Neuronal stem cell (in vitro differentiated cells): ENCODE results near the gene GTF2I.
"Not testable (repeated sequence)": the region's sequence is repeated elsewhere in the genome, so short reads cannot be mapped to it uniquely, and the experiment has no call there.

ENCODE experiments used
- DNase-seq: peaks from one replicate; pipeline ENCODE4 v3.0.0-alpha.2; 2013; ENCODE audit warnings: low spot score
- H2AFZ ChIP-seq: one replicate; pipeline ENCODE4 v1.6.1; 2013; ENCODE audit warnings: mild to moderate bottlenecking, low read length, inconsistent platforms
- H2AK5ac ChIP-seq: 2 replicates; pipeline ENCODE4 v1.6.1; 2013; ENCODE audit warnings: low read depth, mild to moderate bottlenecking, inconsistent platforms, low read length, moderate library complexity, mixed read lengths
- H2BK120ac ChIP-seq: 2 replicates; pipeline ENCODE4 v1.6.1; 2013; ENCODE audit warnings: low read depth, mild to moderate bottlenecking, inconsistent platforms, low read length, moderate library complexity, mixed read lengths
- H2BK12ac ChIP-seq: one replicate; pipeline ENCODE4 v1.6.1; 2013; ENCODE audit warnings: low read length, inconsistent platforms
- H2BK15ac ChIP-seq: 2 replicates; pipeline ENCODE4 v1.6.1; 2013; ENCODE audit warnings: mild to moderate bottlenecking, low read length, inconsistent platforms, mixed read lengths
- H2BK5ac ChIP-seq: one replicate; pipeline ENCODE4 v1.6.1; 2013; ENCODE audit warnings: inconsistent platforms, mild to moderate bottlenecking, low read length, moderate library complexity
- H3K14ac ChIP-seq: one replicate; pipeline ENCODE4 v1.6.1; 2013; ENCODE audit warnings: low read length, inconsistent platforms
- H3K18ac ChIP-seq: 2 replicates; pipeline ENCODE4 v1.6.1; 2013; ENCODE audit warnings: low read length, inconsistent platforms
- H3K23ac ChIP-seq: 2 replicates; pipeline ENCODE4 v1.6.1; 2013; ENCODE audit warnings: low read depth, mild to moderate bottlenecking, mixed read lengths, low read length, inconsistent platforms; ENCODE audit not compliant: poor library complexity
- H3K27ac ChIP-seq: replicated peaks from 3 replicates; pipeline ENCODE4 v1.5.1; 2013; ENCODE audit warnings: low read length, inconsistent platforms
- H3K27me3 ChIP-seq, 3 experiments: 2 replicates each; pipeline ENCODE4 v1.6.1; 2013; ENCODE audit warnings: low read length in 3 of 3, mild to moderate bottlenecking in 2 of 3, inconsistent platforms in 1 of 3, low read depth in 1 of 3, mixed read lengths in 1 of 3, moderate library complexity in 1 of 3; ENCODE audit not compliant: control insufficient read depth in 3 of 3, insufficient read depth in 3 of 3
- H3K36me3 ChIP-seq, 2 donors: replicated peaks in 1 of 2; 2 replicates each; pipeline ENCODE4 v1.6.1; 2013; ENCODE audit warnings: low read length in 2 of 2; ENCODE audit not compliant: control insufficient read depth in 2 of 2, insufficient read depth in 2 of 2
- H3K4ac ChIP-seq: 2 replicates; pipeline ENCODE4 v1.6.1; 2013; ENCODE audit warnings: inconsistent platforms, mild to moderate bottlenecking, low read length, moderate library complexity
- H3K4me1 ChIP-seq, 2 donors: 1 replicate in 1 of 2; 2 replicates in 1 of 2; pipeline ENCODE4 v1.6.1; 2013; ENCODE audit warnings: low read length in 2 of 2, low read depth in 1 of 2; ENCODE audit not compliant: control insufficient read depth in 2 of 2, insufficient read depth in 1 of 2
- H3K4me2 ChIP-seq: one replicate; pipeline ENCODE4 v1.6.1; 2013; ENCODE audit warnings: mild to moderate bottlenecking, low read length, inconsistent platforms; ENCODE audit not compliant: insufficient read depth, poor library complexity, severe bottlenecking
- H3K4me3 ChIP-seq, 2 donors: 2 replicates each; pipeline ENCODE4 v1.5.1; 2013; ENCODE audit warnings: low read length in 2 of 2, mild to moderate bottlenecking in 2 of 2, inconsistent platforms in 1 of 2, moderate library complexity in 1 of 2
- H3K79me1 ChIP-seq: one replicate; pipeline ENCODE4 v1.6.1; 2013; ENCODE audit warnings: low read depth, mild to moderate bottlenecking, inconsistent platforms, low read length, moderate library complexity
- H3K9ac ChIP-seq: one replicate; pipeline ENCODE4 v1.6.1; 2013; ENCODE audit warnings: mild to moderate bottlenecking, low read depth, low read length, inconsistent platforms; ENCODE audit not compliant: poor library complexity
- H3K9me3 ChIP-seq, 2 donors: replicated peaks in 1 of 2; 2 replicates each; pipeline versions ENCODE3 to v1.6.1; 2013; ENCODE audit warnings: low read length in 2 of 2, mild to moderate bottlenecking in 2 of 2, inconsistent platforms in 1 of 2, low read depth in 1 of 2, mixed read lengths in 1 of 2, moderate library complexity in 1 of 2; ENCODE audit not compliant: control insufficient read depth in 2 of 2, insufficient read depth in 1 of 2
- H4K8ac ChIP-seq: one replicate; pipeline ENCODE4 v1.6.1; 2013; ENCODE audit warnings: low read depth, mild to moderate bottlenecking, inconsistent platforms, low read length, moderate library complexity
- H4K91ac ChIP-seq: one replicate; pipeline ENCODE4 v1.6.1; 2013; ENCODE audit warnings: low read length, low read depth, mild to moderate bottlenecking, inconsistent platforms; ENCODE audit not compliant: poor library complexity
- whole genome bisulfite sequencing, 2 donors: extraction: QIAGEN DNeasy Blood & Tissue Kit; methylation state at CpG; one replicate each; pipeline ENCODE4 v1.1.7; 2013; ENCODE audit warnings: missing lambda C conversion rate in 2 of 2, mixed read lengths in 1 of 2; ENCODE audit not compliant: insufficient read length in 2 of 2, insufficient replicate concordance in 1 of 2; ENCODE audit errors: extremely low coverage in 2 of 2; 5-methylcytosine and 5-hydroxymethylcytosine counted together

GTF2I gene

GRCh38 chr7:74798644-74799043 is 141.1 kb downstream of the GTF2I start:
- not testable (repeated sequence) for H4K91ac ChIP-seq, H3K4ac ChIP-seq, H3K36me3 ChIP-seq, H3K27ac ChIP-seq, H3K23ac ChIP-seq, H3K14ac ChIP-seq, H4K8ac ChIP-seq, H3K79me1 ChIP-seq, H3K27me3 ChIP-seq, H2AFZ ChIP-seq, H2BK12ac ChIP-seq, H2BK5ac ChIP-seq, H3K4me3 ChIP-seq, H3K9me3 ChIP-seq, H2BK15ac ChIP-seq, H2BK120ac ChIP-seq, DNase-seq, H2AK5ac ChIP-seq, H3K4me2 ChIP-seq, H3K4me1 ChIP-seq, H3K18ac ChIP-seq, H3K9ac ChIP-seq
- no CpG with 5 or more reads among the region's 4 CpGs for WGBS, 2 donors
